ENCODE measurements around the gene SARDH. TPM values are rescaled to one million over a fixed set of nuclear protein-coding genes. Genes with fewer than 3 reads are reported as not detected.

Gene SARDH
- total RNA-seq, 1 experiment from 2014 or later: 9.9 TPM

- Histone ChIP-seq H3K4me1 (replicated peaks; ENCODE audit: insufficient read depth) (no peaks in the 10 kb centered on the region), H3K79me2 (ENCODE audit: low read depth) (no peaks in the 10 kb centered on the region), H4K20me1 (ENCODE audit: insufficient read depth) (no peaks in the 10 kb centered on the region), H3K9me3 (ENCODE audit: insufficient read depth, low read depth) (no peaks in the 10 kb centered on the region), H2AFZ (no peak overlapping the region), H3K27me3 (ENCODE audit: insufficient read depth, low read depth) (peaks cover 83% of the 10 kb centered on the region), H3K36me3 (ENCODE audit: low read depth) (no peaks in the 10 kb centered on the region), H3F3A (ENCODE audit: insufficient read depth, low read depth) (no peaks in the 10 kb centered on the region), H3K27ac (no peak overlapping the region), H3K9me2 (ENCODE audit: insufficient read depth) (no peaks in the 10 kb centered on the region), H3K4me3 (no peak overlapping the region), H3K4me2 (no peak overlapping the region)
- CTCF ChIA-PET: no interaction called here
- BruUV-seq (replicated peaks): no TSS peak
- intact Hi-C loops (cut with micrococcal nuclease; ENCODE audit: unreplicated experiment): no loop called here
- no peak for TF ChIP-seq CTCF (conservative IDR thresholded peaks at IDR 0.05)
- TF ChIP-seq EZH2 (IDR thresholded peaks at IDR 0.05; ENCODE audit: low read depth): no peak
- POLR2A ChIA-PET (ENCODE audit: unreplicated experiment): no interaction called here
- no peak for DNase-seq
Measured at GRCh38 chr9:133702798-133703590, 35.2 kb downstream of the SARDH start.

- ChIA-PET POLR2A (ENCODE audit: unreplicated experiment) (no interaction called here), CTCF (no interaction called here)
- H3K4me2 ChIP-seq: no peak overlapping the region
- peaks cover 83% of the 10 kb centered on the region for H3K27me3 ChIP-seq (ENCODE audit: insufficient read depth, low read depth)
- H3K4me1 ChIP-seq (replicated peaks; ENCODE audit: insufficient read depth): no peaks in the 10 kb centered on the region
- intact Hi-C loops (cut with micrococcal nuclease; ENCODE audit: unreplicated experiment): no loop called here
- no peak overlapping the region for H3K4me3 ChIP-seq
- H2AFZ ChIP-seq: no peak overlapping the region
- H4K20me1 ChIP-seq (ENCODE audit: insufficient read depth): no peaks in the 10 kb centered on the region
- DNase-seq: no peak
- H3K36me3 ChIP-seq (ENCODE audit: low read depth): no peaks in the 10 kb centered on the region
- no peaks in the 10 kb centered on the region for H3K9me3 ChIP-seq (ENCODE audit: insufficient read depth, low read depth)
- TF ChIP-seq CTCF (conservative IDR thresholded peaks at IDR 0.05): no peak
- TF ChIP-seq EZH2 (IDR thresholded peaks at IDR 0.05; ENCODE audit: low read depth): no peak
- BruUV-seq (replicated peaks): no TSS peak
- H3K9me2 ChIP-seq (ENCODE audit: insufficient read depth): no peaks in the 10 kb centered on the region
- H3F3A ChIP-seq (ENCODE audit: insufficient read depth, low read depth): no peaks in the 10 kb centered on the region
- no peak overlapping the region for H3K27ac ChIP-seq
- H3K79me2 ChIP-seq (ENCODE audit: low read depth): no peaks in the 10 kb centered on the region
Measured at GRCh38 chr9:133701981-133702797, 36.0 kb downstream of the SARDH start.

- CTCF ChIA-PET: no interaction called here
- no peak overlapping the region for H3K27ac ChIP-seq
- H3K36me3 ChIP-seq (ENCODE audit: low read depth): no peaks in the 10 kb centered on the region
- intact Hi-C loops (cut with micrococcal nuclease; ENCODE audit: unreplicated experiment): no loop called here
- no peaks in the 10 kb centered on the region for H3K79me2 ChIP-seq (ENCODE audit: low read depth)
- peaks cover 83% of the 10 kb centered on the region for H3K27me3 ChIP-seq (ENCODE audit: insufficient read depth, low read depth)
- no peak for TF ChIP-seq CTCF (conservative IDR thresholded peaks at IDR 0.05)
- TF ChIP-seq EZH2 (IDR thresholded peaks at IDR 0.05; ENCODE audit: low read depth): no peak
- no peak overlapping the region for H3K4me3 ChIP-seq
- no peak for DNase-seq
- no peaks in the 10 kb centered on the region for H3K9me3 ChIP-seq (ENCODE audit: insufficient read depth, low read depth)
- no TSS peak for BruUV-seq (replicated peaks)
- H3F3A ChIP-seq (ENCODE audit: insufficient read depth, low read depth): no peaks in the 10 kb centered on the region
- H2AFZ ChIP-seq: no peak overlapping the region
- no peak overlapping the region for H3K4me2 ChIP-seq
- POLR2A ChIA-PET (ENCODE audit: unreplicated experiment): interaction anchor here (0.7 kb wide), 1 partner anchor 211 kb away, joined by 6 read pairs; no protein-coding TSS in a partner anchor
- no peaks in the 10 kb centered on the region for H4K20me1 ChIP-seq (ENCODE audit: insufficient read depth)
- H3K9me2 ChIP-seq (ENCODE audit: insufficient read depth): no peaks in the 10 kb centered on the region
- no peaks in the 10 kb centered on the region for H3K4me1 ChIP-seq (replicated peaks; ENCODE audit: insufficient read depth)
Measured at GRCh38 chr9:133701321-133701980, 36.7 kb downstream of the SARDH start.

All from PC-9 (cell line).